ENCODE data around the gene PCID2.

DNA sequence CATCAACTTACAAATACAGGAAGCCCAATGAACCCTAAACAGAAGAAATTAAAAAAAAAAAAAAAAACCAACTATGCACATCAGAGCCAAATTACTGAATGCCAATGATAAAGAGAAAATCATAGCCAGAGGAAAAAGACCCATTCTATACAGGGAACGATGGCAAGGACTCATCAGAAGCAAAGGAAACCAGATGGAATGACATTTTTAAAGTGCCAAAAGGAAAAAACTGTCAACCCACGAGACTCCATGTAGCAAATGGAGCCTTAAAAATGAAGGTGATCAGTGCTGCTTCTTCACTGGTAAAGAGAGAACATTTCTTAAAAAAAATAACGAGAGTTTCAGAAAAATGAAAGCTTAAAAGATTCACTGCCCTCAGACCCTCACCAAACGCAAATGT lies 18.3 kb downstream of the PCID2 start:
- TF ChIP-seq POLR2A (IDR thresholded peaks at IDR 0.05): no peak
- TF ChIP-seq, protein P1, sequence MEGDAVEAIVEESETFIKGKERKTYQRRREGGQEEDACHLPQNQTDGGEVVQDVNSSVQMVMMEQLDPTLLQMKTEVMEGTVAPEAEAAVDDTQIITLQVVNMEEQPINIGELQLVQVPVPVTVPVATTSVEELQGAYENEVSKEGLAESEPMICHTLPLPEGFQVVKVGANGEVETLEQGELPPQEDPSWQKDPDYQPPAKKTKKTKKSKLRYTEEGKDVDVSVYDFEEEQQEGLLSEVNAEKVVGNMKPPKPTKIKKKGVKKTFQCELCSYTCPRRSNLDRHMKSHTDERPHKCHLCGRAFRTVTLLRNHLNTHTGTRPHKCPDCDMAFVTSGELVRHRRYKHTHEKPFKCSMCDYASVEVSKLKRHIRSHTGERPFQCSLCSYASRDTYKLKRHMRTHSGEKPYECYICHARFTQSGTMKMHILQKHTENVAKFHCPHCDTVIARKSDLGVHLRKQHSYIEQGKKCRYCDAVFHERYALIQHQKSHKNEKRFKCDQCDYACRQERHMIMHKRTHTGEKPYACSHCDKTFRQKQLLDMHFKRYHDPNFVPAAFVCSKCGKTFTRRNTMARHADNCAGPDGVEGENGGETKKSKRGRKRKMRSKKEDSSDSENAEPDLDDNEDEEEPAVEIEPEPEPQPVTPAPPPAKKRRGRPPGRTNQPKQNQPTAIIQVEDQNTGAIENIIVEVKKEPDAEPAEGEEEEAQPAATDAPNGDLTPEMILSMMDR (IDR thresholded peaks at IDR 0.05): no peak
- TF ChIP-seq EP300 (IDR thresholded peaks at IDR 0.05): no peak
- TF ChIP-seq POLR2AphosphoS5 (IDR thresholded peaks at IDR 0.05): no peak

Data from stomach (tissue), 4 donors.